DOHH2 (cell line): ENCODE measurements around the gene F10.

ENCODE experiments used
- H3F3A ChIP-seq: fragments of 200-600 bp; sonication (generic), shearing (Covaris generic); 2 replicates; pipeline ENCODE4 v1.6.0; 2016; ENCODE audit warnings: antibody characterized with exemption, mild to moderate bottlenecking; ENCODE audit not compliant: control insufficient read depth, insufficient read depth
- H3K27ac ChIP-seq: fragments of 200-600 bp; sonication (generic); 2 replicates; pipeline ENCODE4 v1.5.1; 2014; ENCODE audit warnings: low read depth, mild to moderate bottlenecking, low read length, moderate library complexity
- H3K27me3 ChIP-seq: fragments of 200-600 bp; sonication (generic); 2 replicates; pipeline ENCODE4 v1.6.1; 2014; ENCODE audit warnings: mild to moderate bottlenecking, low read length, mixed read lengths; ENCODE audit not compliant: control insufficient read depth
- H3K36me3 ChIP-seq: fragments of 200-600 bp; sonication (generic); 2 replicates; pipeline ENCODE4 v1.6.1; 2014; ENCODE audit warnings: mild to moderate bottlenecking, low read length, moderate library complexity, mixed read lengths; ENCODE audit not compliant: control insufficient read depth
- H3K4me1 ChIP-seq: fragments of 200-600 bp; sonication (generic); 2 replicates; pipeline ENCODE4 v1.6.1; 2014; ENCODE audit warnings: mild to moderate bottlenecking, low read length, mixed read lengths; ENCODE audit not compliant: control insufficient read depth
- H3K4me2 ChIP-seq: fragments of 200-600 bp; sonication (generic); 2 replicates; pipeline ENCODE4 v1.6.0; 2014; ENCODE audit warnings: mild to moderate bottlenecking, low read length, moderate library complexity
- H3K4me3 ChIP-seq: fragments of 200-600 bp; sonication (generic); 2 replicates; pipeline ENCODE4 v1.5.1; 2014; ENCODE audit warnings: mild to moderate bottlenecking, low read length, mixed read lengths
- H3K79me2 ChIP-seq: fragments of 200-600 bp; sonication (generic); 2 replicates; pipeline ENCODE4 v1.6.1; 2014; ENCODE audit warnings: mild to moderate bottlenecking, low read length, mixed read lengths; ENCODE audit not compliant: control insufficient read depth
- H3K9me2 ChIP-seq: fragments of 200-600 bp; sonication (generic); replicated peaks from 2 replicates; pipeline ENCODE4 v1.6.1; 2014; ENCODE audit warnings: mild to moderate bottlenecking, low read length, mixed read lengths; ENCODE audit not compliant: control insufficient read depth
- H3K9me3 ChIP-seq: fragments of 200-600 bp; sonication (generic); 2 replicates; pipeline ENCODE4 v1.6.1; 2014; ENCODE audit warnings: antibody characterized with exemption, low read length, mixed read lengths; ENCODE audit not compliant: control insufficient read depth, insufficient read depth
- H4K20me1 ChIP-seq: fragments of 200-600 bp; sonication (generic); 2 replicates; pipeline ENCODE4 v1.6.0; 2014; ENCODE audit warnings: low read depth, mild to moderate bottlenecking, antibody characterized with exemption, low read length, moderate library complexity; ENCODE audit not compliant: control insufficient read depth, insufficient read depth
- CTCF ChIP-seq: fragments of 200-600 bp; sonication (generic); IDR thresholded peaks from one replicate; pipeline ENCODE4 v1.5.1; 2014; ENCODE audit warnings: antibody characterized with exemption, mild to moderate bottlenecking, low read depth, low read length; ENCODE audit not compliant: poor library complexity, severe bottlenecking
- EZH2phosphoT487 ChIP-seq: fragments of 200-600 bp; sonication (generic); IDR thresholded peaks from 2 replicates; pipeline ENCODE4 v1.6.1; 2017; ENCODE audit warnings: borderline replicate concordance, mild to moderate bottlenecking, antibody characterized with exemption, low read length, moderate library complexity, mixed read lengths

F10 gene

GRCh38 chr13:113138792-113139551 is 16.4 kb downstream of the F10 start:
- TF ChIP-seq CTCF (no peak), EZH2phosphoT487 (no peak)
- Histone ChIP-seq H3F3A (no peaks in the 10 kb centered on the region), H3K4me2 (no peak overlapping the region), H3K27me3 (peaks cover 8% of the 10 kb centered on the region), H4K20me1 (no peaks in the 10 kb centered on the region), H3K4me1 (no peaks in the 10 kb centered on the region), H3K9me2 (no peaks in the 10 kb centered on the region), H3K36me3 (no peaks in the 10 kb centered on the region), H3K9me3 (no peaks in the 10 kb centered on the region), H3K79me2 (no peaks in the 10 kb centered on the region), H3K27ac (no peak overlapping the region), H3K4me3 (no peak overlapping the region)

- Histone ChIP-seq H3K27me3 (peaks cover 3% of the 10 kb centered on the region; the same call in 1 of the 2 replicates), H4K20me1 (no peaks in the 10 kb centered on the region), H3K9me3 (no peaks in the 10 kb centered on the region), H3K79me2 (no peaks in the 10 kb centered on the region), H3K4me2 (no peak overlapping the region), H3K4me3 (no peak overlapping the region), H3K4me1 (no peaks in the 10 kb centered on the region), H3K36me3 (no peaks in the 10 kb centered on the region), H3K9me2 (no peaks in the 10 kb centered on the region), H3K27ac (no peak overlapping the region), H3F3A (no peaks in the 10 kb centered on the region)
- TF ChIP-seq EZH2phosphoT487 (no peak), CTCF (no peak)
Observed at GRCh38 chr13:113139577-113139976, 17.0 kb downstream of the F10 start.

GRCh38 chr13:113140677-113141600 is 18.3 kb downstream of the F10 start:
- Histone ChIP-seq H3K36me3 (no peaks in the 10 kb centered on the region), H4K20me1 (no peaks in the 10 kb centered on the region), H3F3A (no peaks in the 10 kb centered on the region), H3K4me2 (no peak overlapping the region), H3K27ac (no peak overlapping the region), H3K9me3 (no peaks in the 10 kb centered on the region), H3K4me1 (no peaks in the 10 kb centered on the region), H3K27me3 (peaks cover 3% of the 10 kb centered on the region; the same call in 1 of the 2 replicates), H3K4me3 (no peak overlapping the region), H3K9me2 (no peaks in the 10 kb centered on the region), H3K79me2 (no peaks in the 10 kb centered on the region)
- TF ChIP-seq CTCF (no peak), EZH2phosphoT487 (no peak)
